Tibial nerve (tissue), 4 donors: Measurements from ENCODE around the gene TRIM23. TPM values are rescaled to one million over a fixed set of nuclear protein-coding genes. Genes with fewer than 3 reads are reported as not detected.

Experiments used
- DNase-seq, 2 donors: peaks; one replicate each; pipeline ENCODE4 v3.0.0-alpha.2; 2019; ENCODE audit warnings: low spot score in 2 of 2
- H3K27ac ChIP-seq, 4 donors: fragments of 200-600 bp; sonication (generic) in 3 of 4; one replicate each; pipeline ENCODE4 v1.5.1; 2017 to 2019; ENCODE audit warnings: mild to moderate bottlenecking in 1 of 4
- H3K27me3 ChIP-seq, 2 donors: fragments of 200-600 bp; sonication (generic) in 1 of 2; one replicate each; pipeline versions ENCODE4 v1.5.1 to v1.6.0; 2017 to 2019
- H3K36me3 ChIP-seq, 3 donors: fragments of 200-600 bp; sonication (generic); one replicate each; pipeline ENCODE4 v1.5.1; 2018 to 2019
- H3K4me1 ChIP-seq, 4 donors: fragments of 200-600 bp; sonication (generic) in 3 of 4; one replicate each; pipeline ENCODE4 v1.5.1; 2017 to 2019
- H3K4me3 ChIP-seq, 4 donors: fragments of 200-600 bp; sonication (generic) in 3 of 4; one replicate each; pipeline ENCODE4 v1.5.1; 2017 to 2019; ENCODE audit warnings: mild to moderate bottlenecking in 1 of 4, moderate library complexity in 1 of 4
- H3K9me3 ChIP-seq, 4 donors: fragments of 200-600 bp; sonication (generic) in 3 of 4; one replicate each; pipeline ENCODE4 v1.5.1; 2017 to 2019
- CTCF ChIP-seq, 5 experiments: fragments of 200-600 bp in 3 of 5; fragments of 450-650 bp in 2 of 5; sonication (generic) in 3 of 5; IDR thresholded peaks; one replicate each; pipeline ENCODE4 v1.5.1; 2016 to 2019; ENCODE audit warnings: antibody characterized with exemption in 5 of 5, mild to moderate bottlenecking in 3 of 5, moderate library complexity in 2 of 5
- EP300 ChIP-seq, 2 donors: sonication (generic); formaldehyde crosslinking; IDR thresholded peaks; one replicate each; pipeline ENCODE4 v1.6.1; 2017; ENCODE audit warnings: antibody characterized with exemption in 2 of 2, mild to moderate bottlenecking in 1 of 2
- POLR2A ChIP-seq, 2 donors: fragments of 450-650 bp; IDR thresholded peaks; one replicate each; pipeline ENCODE4 v1.6.1; 2017; ENCODE audit warnings: antibody characterized with exemption in 2 of 2, mild to moderate bottlenecking in 2 of 2, moderate library complexity in 2 of 2
- WGBS, 2 donors: methylation state at CpG; one replicate each; pipeline ENCODE4 v1.1.5; 2018; 5-methylcytosine and 5-hydroxymethylcytosine counted together
- total RNA-seq, 4 donors: library from RNA; depleted of rRNA; stranded (reverse); fragments of >200 nt; gene quantifications; one replicate each; pipeline ENCODE4 v1.1.0, GENCODE V29; 2016

Gene TRIM23
- total RNA-seq: 10 to 100 TPM; 17.7 to 24.5 (median 20.8) TPM

GRCh38 chr5:65624025-65624570 is at the start of gene TRIM23:
TSS of gene TRIM23 (minus strand) at chr5:65624333. CDS start at chr5:65624274, 59 bp downstream.
- H3K4me1 ChIP-seq: peaks cover 6 to 49% (median 18%) of the 10 kb centered on the region in 4 donors
- 0% methylated on average over 30 to 32 of the region's 32 CpGs for WGBS, 2 donors
- TF ChIP-seq EP300 (IDR thresholded peaks at IDR 0.05) (peak in 1 of 2 donors; percentile 62), POLR2A (IDR thresholded peaks at IDR 0.05) (peak in 1 of 2 donors; percentile 41), CTCF (IDR thresholded peaks at IDR 0.05) (no peak)
- peak within 1 kb of the TSS; percentile 72 to 96 (median 84) for H3K4me3 ChIP-seq
- H3K27ac ChIP-seq: peak within 1 kb of the TSS; percentile 66 to 93 (median 83)
- H3K36me3 ChIP-seq: peaks cover 0 to 9% (median 0%) of the 10 kb centered on the region in 3 donors
- DNase-seq: peak; percentile 79 to 84
- H3K27me3 ChIP-seq: no peaks in the 10 kb centered on the region
- no peaks in the 10 kb centered on the region for H3K9me3 ChIP-seq

- 70 to 81% methylated on average over 1 of the region's 1 CpG for WGBS, 2 donors
- Histone ChIP-seq H3K4me3 (no peak overlapping the region), H3K27me3 (no peaks in the 10 kb centered on the region), H3K36me3 (peaks cover 0 to 60% (median 0%) of the 10 kb centered on the region in 3 donors), H3K9me3 (no peaks in the 10 kb centered on the region), H3K4me1 (no peaks in the 10 kb centered on the region), H3K27ac (no peak overlapping the region)
- no peak for DNase-seq
- TF ChIP-seq CTCF (IDR thresholded peaks at IDR 0.05): no peak
- no peak for TF ChIP-seq POLR2A (IDR thresholded peaks at IDR 0.05)
- no peak for TF ChIP-seq EP300 (IDR thresholded peaks at IDR 0.05)
Observed at GRCh38 chr5:65672796-65673195, 48.7 kb upstream of the TRIM23 start.

GRCh38 chr5:65668696-65669095 is 44.6 kb upstream of the TRIM23 start:
- Histone ChIP-seq H3K4me3 (no peak overlapping the region), H3K9me3 (no peaks in the 10 kb centered on the region), H3K27me3 (no peaks in the 10 kb centered on the region), H3K36me3 (peaks cover 0 to 78% (median 0%) of the 10 kb centered on the region in 3 donors), H3K4me1 (no peaks in the 10 kb centered on the region), H3K27ac (no peak overlapping the region)
- no peak for DNase-seq
- TF ChIP-seq CTCF (IDR thresholded peaks at IDR 0.05): no peak
- TF ChIP-seq POLR2A (IDR thresholded peaks at IDR 0.05): no peak
- TF ChIP-seq EP300 (IDR thresholded peaks at IDR 0.05): no peak
- WGBS, 2 donors: 82 to 87% methylated on average over 7 of the region's 7 CpGs

GRCh38 chr5:65663804-65664521 is 39.8 kb upstream of the TRIM23 start:
- Histone ChIP-seq H3K4me3 (no peak overlapping the region), H3K9me3 (no peaks in the 10 kb centered on the region), H3K4me1 (no peaks in the 10 kb centered on the region), H3K27me3 (no peaks in the 10 kb centered on the region), H3K27ac (no peak overlapping the region), H3K36me3 (peaks cover 0 to 76% (median 0%) of the 10 kb centered on the region in 3 donors)
- DNase-seq: no peak
- WGBS, 2 donors: 78 to 83% methylated on average over 1 of the region's 1 CpG
- TF ChIP-seq CTCF (IDR thresholded peaks at IDR 0.05) (peak in 3 of 5 experiments; percentile 12 to 24 (median 13)), EP300 (IDR thresholded peaks at IDR 0.05) (no peak)

- TF ChIP-seq POLR2A (IDR thresholded peaks at IDR 0.05): no peak
- no peak for TF ChIP-seq EP300 (IDR thresholded peaks at IDR 0.05)
- TF ChIP-seq CTCF (IDR thresholded peaks at IDR 0.05): no peak
Observed at GRCh38 chr5:65654713-65655112, 30.6 kb upstream of the TRIM23 start.

More at GRCh38 chr5:65654713-65655112, 30.6 kb upstream of the TRIM23 start:
- no peaks in the 10 kb centered on the region for H3K27me3 ChIP-seq
- no peaks in the 10 kb centered on the region for H3K4me1 ChIP-seq
- no peak overlapping the region for H3K4me3 ChIP-seq
- H3K27ac ChIP-seq: no peak overlapping the region
- no peaks in the 10 kb centered on the region for H3K9me3 ChIP-seq
- DNase-seq: no peak
- peaks cover 0 to 27% (median 4%) of the 10 kb centered on the region in 3 donors for H3K36me3 ChIP-seq
- WGBS, 2 donors: 82 to 87% methylated on average over 2 of the region's 2 CpGs
